Esophagus squamous epithelium (tissue), 5 donors: ENCODE measurements around the gene PSAT1. TPM values are rescaled to one million over a fixed set of nuclear protein-coding genes. Genes with fewer than 3 reads are reported as not detected.

ENCODE experiments used
- DNase-seq: peaks from one replicate; lab custom pipeline; 2025; lab: John Stamatoyannopoulos, UW
- H3K27ac ChIP-seq, 4 donors: fragments of 200-600 bp; sonication (generic); one replicate each; pipeline ENCODE4 v1.5.1; 2016 to 2019; ENCODE audit warnings: mild to moderate bottlenecking in 1 of 4
- H3K27me3 ChIP-seq, 4 donors: fragments of 200-600 bp; sonication (generic); 1 replicate in 3 of 4; 2 replicates in 1 of 4; pipeline versions ENCODE4 v1.5.1 to v1.6.0; 2017 to 2021; ENCODE audit warnings: antibody characterized with exemption in 1 of 4
- H3K36me3 ChIP-seq, 3 donors: fragments of 200-600 bp; sonication (generic); one replicate each; pipeline ENCODE4 v1.5.1; 2016 to 2019
- H3K4me1 ChIP-seq, 3 donors: fragments of 200-600 bp; sonication (generic); one replicate each; pipeline ENCODE4 v1.5.1; 2017 to 2019
- H3K4me3 ChIP-seq, 4 donors: fragments of 200-600 bp; sonication (generic); 1 replicate in 3 of 4; 2 replicates in 1 of 4; pipeline ENCODE4 v1.5.1; 2016 to 2019; ENCODE audit warnings: mild to moderate bottlenecking in 2 of 4, moderate library complexity in 1 of 4
- H3K9me3 ChIP-seq, 3 donors: fragments of 200-600 bp; sonication (generic); one replicate each; pipeline ENCODE4 v1.5.1; 2016 to 2019
- CTCF ChIP-seq, 6 experiments: fragments of 450-650 bp in 4 of 6; fragments of 200-600 bp in 2 of 6; sonication (generic) in 2 of 6; IDR thresholded peaks; one replicate each; pipeline ENCODE4 v1.5.1; 2016 to 2019; ENCODE audit warnings: antibody characterized with exemption in 6 of 6, mild to moderate bottlenecking in 4 of 6, moderate library complexity in 4 of 6
- POLR2A ChIP-seq, 4 donors: fragments of 450-650 bp; IDR thresholded peaks; one replicate each; pipeline ENCODE4 v1.6.1; 2017; ENCODE audit warnings: antibody characterized with exemption in 4 of 4, mild to moderate bottlenecking in 4 of 4, moderate library complexity in 3 of 4
- WGBS, 2 donors: methylation state at CpG; one replicate each; pipeline ENCODE4 v1.1.5; 2018; 5-methylcytosine and 5-hydroxymethylcytosine counted together
- intact Hi-C: fragments of 100-400 bp; cut with DNase I; formaldehyde crosslinking; loops from one replicate; pipeline ENCODE4 v1.15.0; 2022
- total RNA-seq, 4 donors: library from RNA; depleted of rRNA; stranded (reverse); fragments of >200 nt; gene quantifications; one replicate each; pipeline ENCODE4 v1.1.0, GENCODE V29; 2016
- donor health status: DM: yes; HTN: yes; CAD: no.

Gene PSAT1
- 10 to 100 TPM; 16.2 to 76.1 (median 37.8) TPM for total RNA-seq

GRCh38 chr9:78296893-78297671, at the start of gene PSAT1:
Gene PSAT1 (plus strand): TSS chr9:78297125. CDS start chr9:78297211, 86 bp downstream.
- H3K27me3 ChIP-seq = peaks cover 0 to 24% (median 0%) of the 10 kb centered on the region in 4 donors
- H3K4me1 ChIP-seq = peaks cover 4 to 36% (median 15%) of the 10 kb centered on the region in 3 donors
- H3K4me3 ChIP-seq = peak within 1 kb of the TSS; percentile 62 to 72 (median 64)
- DNase-seq = peak; percentile 30
- intact Hi-C loops = no loop called here
- TF ChIP-seq POLR2A (IDR thresholded peaks at IDR 0.05) = peak in 1 of 4 donors; percentile 0
- peak in 1 of 6 experiments; percentile 5 for TF ChIP-seq CTCF (IDR thresholded peaks at IDR 0.05)
- no peaks in the 10 kb centered on the region for H3K9me3 ChIP-seq
- H3K36me3 ChIP-seq = peaks cover 0 to 7% (median 0%) of the 10 kb centered on the region in 3 donors
- H3K27ac ChIP-seq = peak within 1 kb of the TSS; percentile 62 to 86 (median 80)
- 2% methylated on average over 25 of the region's 76 CpGs; no CpG with 5 or more reads in 1 of the 2 donors for WGBS, 2 donors

- no peak for DNase-seq
- no peak for TF ChIP-seq CTCF (IDR thresholded peaks at IDR 0.05)
- TF ChIP-seq POLR2A (IDR thresholded peaks at IDR 0.05) = no peak
- Histone ChIP-seq H3K4me1 (no peaks in the 10 kb centered on the region), H3K27me3 (no peaks in the 10 kb centered on the region), H3K4me3 (no peak overlapping the region), H3K9me3 (no peaks in the 10 kb centered on the region), H3K36me3 (peaks cover 0 to 57% (median 0%) of the 10 kb centered on the region in 3 donors), H3K27ac (no peak overlapping the region)
- intact Hi-C loops = no loop called here
- 95 to 96% methylated on average over 1 of the region's 1 CpG for WGBS, 2 donors
These were observed 48.3 kb upstream of the PSAT1 start for GRCh38 chr9:78248635-78249034.

GRCh38 chr9:78249542-78249941, 47.4 kb upstream of the PSAT1 start:
- peaks cover 0 to 57% (median 0%) of the 10 kb centered on the region in 3 donors for H3K36me3 ChIP-seq
- no peaks in the 10 kb centered on the region for H3K27me3 ChIP-seq
- H3K9me3 ChIP-seq = no peaks in the 10 kb centered on the region
- intact Hi-C loops = no loop called here
- no peak overlapping the region for H3K27ac ChIP-seq
- no peaks in the 10 kb centered on the region for H3K4me1 ChIP-seq
- no peak for TF ChIP-seq CTCF (IDR thresholded peaks at IDR 0.05)
- DNase-seq = no peak
- no peak overlapping the region for H3K4me3 ChIP-seq

- WGBS, 2 donors = 85 to 86% methylated on average over 1 of the region's 1 CpG
- Histone ChIP-seq H3K36me3 (peaks cover 0 to 64% (median 0%) of the 10 kb centered on the region in 3 donors), H3K27ac (no peak overlapping the region), H3K4me3 (no peak overlapping the region), H3K4me1 (no peaks in the 10 kb centered on the region), H3K9me3 (no peaks in the 10 kb centered on the region), H3K27me3 (no peaks in the 10 kb centered on the region)
- DNase-seq = no peak
- intact Hi-C loops = no loop called here
- no peak for TF ChIP-seq CTCF (IDR thresholded peaks at IDR 0.05)
- TF ChIP-seq POLR2A (IDR thresholded peaks at IDR 0.05) = no peak
These were observed 44.3 kb upstream of the PSAT1 start for GRCh38 chr9:78252616-78253015.

GRCh38 chr9:78253285-78253684, 43.6 kb upstream of the PSAT1 start:
- Histone ChIP-seq H3K36me3 (peaks cover 0 to 64% (median 0%) of the 10 kb centered on the region in 3 donors), H3K27me3 (no peaks in the 10 kb centered on the region), H3K4me1 (no peaks in the 10 kb centered on the region), H3K9me3 (no peaks in the 10 kb centered on the region), H3K27ac (no peak overlapping the region), H3K4me3 (no peak overlapping the region)
- DNase-seq = no peak
- intact Hi-C loops = no loop called here
- WGBS, 2 donors = 85 to 92% methylated on average over 4 of the region's 4 CpGs
- TF ChIP-seq POLR2A (IDR thresholded peaks at IDR 0.05) (no peak), CTCF (IDR thresholded peaks at IDR 0.05) (no peak)
